ENCODE data around the gene ACACA.

- TF ChIP-seq CTCF (conservative IDR thresholded peaks at IDR 0.05; ENCODE audit: low read length) (no peak), EZH2phosphoT487 (IDR thresholded peaks at IDR 0.05; ENCODE audit: borderline replicate concordance) (no peak)
Observed at GRCh38 chr17:37092701-37093100, 313.9 kb downstream of the ACACA start.

All from Loucy (cell line).